Stimulated activated CD4-positive, alpha-beta T cell treated with anti-CD3 and anti-CD28 coated beads, Interleukin-2, amount 100 ng/mL, for 24 hours (primary cell): Measurements from ENCODE around the gene ZFP3.
"Not testable (repeated sequence)": the region's sequence is repeated elsewhere in the genome, so short reads cannot be mapped to it uniquely, and the experiment has no call there.

Source experiments
- DNase-seq, 2 donors: peaks; one replicate each; pipeline ENCODE4 v3.0.0-alpha.2; 2020

The ZFP3 gene

DNA sequence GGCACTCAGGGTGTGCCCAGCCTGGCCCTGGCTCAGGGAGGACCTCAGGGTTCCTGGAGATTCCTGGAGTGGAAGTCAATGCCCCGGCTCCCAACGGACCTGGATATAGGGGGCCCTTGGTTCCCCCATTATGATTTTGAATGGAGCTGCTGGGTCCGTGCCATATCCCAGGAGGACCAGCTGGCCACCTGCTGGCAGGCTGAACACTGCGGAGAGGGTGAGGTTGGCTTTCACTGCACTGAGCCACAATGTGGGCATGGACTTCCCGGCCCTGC lies 61.1 kb downstream of the ZFP3 start:
- DNase-seq = no peak

DNA sequence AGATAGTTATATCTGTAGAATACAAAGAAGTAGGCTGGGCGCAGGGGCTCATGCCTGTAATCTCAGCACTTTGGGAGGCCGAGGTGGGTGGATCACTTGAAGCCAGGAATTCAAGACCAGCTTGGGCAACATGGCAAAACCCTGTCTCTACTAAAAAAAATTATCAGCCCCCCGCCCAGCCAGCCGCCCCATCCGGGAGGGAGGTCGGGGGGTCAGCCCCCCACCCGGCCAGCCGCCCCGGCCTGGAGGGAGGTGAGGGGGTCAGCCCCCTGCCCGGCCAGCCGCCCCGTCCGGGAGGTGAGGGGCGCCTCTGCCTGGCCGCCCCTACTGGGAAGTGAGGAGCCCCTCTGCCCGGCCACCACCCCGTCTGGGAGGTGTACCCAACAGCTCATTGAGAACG lies 64.6 kb downstream of the ZFP3 start:
- DNase-seq = not testable (repeated sequence)
